CD4-positive, alpha-beta T cell treated with Interleukin-15 for 4 hours (primary cell): Measurements from ENCODE around the gene P2RY2.

Experiments used
- DNase-seq: peaks from one replicate; pipeline ENCODE4 v3.0.0-alpha.2; 2020; ENCODE audit warnings: low spot score

Gene P2RY2

DNA sequence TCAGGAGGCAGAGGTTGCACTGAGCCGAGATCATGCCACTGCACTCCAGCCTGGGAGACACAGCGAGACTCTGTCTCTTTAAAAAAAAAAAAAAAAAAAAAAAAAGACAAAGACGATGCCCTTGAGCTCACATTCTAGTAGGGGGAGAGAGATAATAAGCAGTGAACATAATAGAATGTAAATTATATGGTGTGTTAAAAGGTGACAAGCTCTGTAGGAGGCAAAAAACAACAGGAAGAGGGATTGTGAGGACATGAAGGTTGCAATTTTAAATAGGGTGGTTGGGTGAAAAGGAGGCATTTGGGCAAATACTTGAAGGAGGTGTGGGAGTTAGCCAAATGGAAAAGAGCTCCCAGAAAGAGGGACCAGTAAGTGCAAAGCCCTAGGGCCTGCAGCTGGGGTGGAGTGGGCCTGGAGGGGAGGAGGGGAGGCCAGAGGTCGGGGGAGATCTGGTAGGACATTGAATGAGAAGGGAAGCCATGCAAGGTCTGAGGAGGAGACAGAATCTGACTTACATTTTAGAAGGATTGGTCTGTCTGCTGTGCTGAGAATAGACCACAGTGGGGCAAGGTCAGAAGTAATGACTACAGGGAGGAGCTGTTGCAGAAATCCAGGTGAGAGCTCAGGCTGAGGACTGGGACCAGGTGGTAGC, 26.6 kb downstream of the P2RY2 start:
- no peak for DNase-seq

DNA sequence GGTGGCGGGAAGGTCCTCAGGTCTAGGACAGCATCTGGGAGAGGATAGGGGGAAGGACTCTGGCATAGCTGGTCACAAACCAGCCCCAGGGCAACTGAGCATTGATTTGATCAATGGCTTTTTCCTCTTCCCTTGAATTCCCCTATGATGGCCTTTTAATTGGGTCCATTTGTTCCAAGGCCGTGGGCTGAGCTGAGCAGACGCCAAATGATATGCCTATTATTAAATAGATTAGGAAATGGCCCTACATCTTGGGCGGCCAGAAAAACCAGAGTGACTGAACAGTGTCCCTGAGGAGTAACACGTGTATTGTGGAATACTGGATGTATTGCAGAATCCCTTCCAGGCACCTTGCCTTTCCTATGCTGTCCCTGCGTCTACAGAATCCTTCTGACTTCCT, 27.4 kb downstream of the P2RY2 start:
- DNase-seq, result no peak

DNA sequence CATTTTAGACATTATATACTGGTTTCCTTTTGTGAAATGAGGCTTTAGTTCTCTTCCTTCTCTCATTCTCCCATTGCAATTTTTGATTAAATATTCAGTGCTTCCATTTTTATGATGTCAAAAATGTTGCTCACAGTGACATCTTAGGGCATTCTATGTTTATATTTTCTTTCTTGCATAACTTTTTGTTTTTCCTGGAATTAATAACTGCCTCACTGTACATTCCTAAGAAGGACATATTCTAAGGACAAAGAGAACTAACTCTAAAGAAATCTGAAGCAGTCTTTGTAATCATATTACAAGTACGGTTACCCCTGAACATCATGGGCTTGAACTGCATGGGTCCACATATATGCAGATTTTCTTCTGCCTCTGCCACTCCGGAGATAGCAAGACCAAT, 28.2 kb downstream of the P2RY2 start:
- no peak for DNase-seq

DNA sequence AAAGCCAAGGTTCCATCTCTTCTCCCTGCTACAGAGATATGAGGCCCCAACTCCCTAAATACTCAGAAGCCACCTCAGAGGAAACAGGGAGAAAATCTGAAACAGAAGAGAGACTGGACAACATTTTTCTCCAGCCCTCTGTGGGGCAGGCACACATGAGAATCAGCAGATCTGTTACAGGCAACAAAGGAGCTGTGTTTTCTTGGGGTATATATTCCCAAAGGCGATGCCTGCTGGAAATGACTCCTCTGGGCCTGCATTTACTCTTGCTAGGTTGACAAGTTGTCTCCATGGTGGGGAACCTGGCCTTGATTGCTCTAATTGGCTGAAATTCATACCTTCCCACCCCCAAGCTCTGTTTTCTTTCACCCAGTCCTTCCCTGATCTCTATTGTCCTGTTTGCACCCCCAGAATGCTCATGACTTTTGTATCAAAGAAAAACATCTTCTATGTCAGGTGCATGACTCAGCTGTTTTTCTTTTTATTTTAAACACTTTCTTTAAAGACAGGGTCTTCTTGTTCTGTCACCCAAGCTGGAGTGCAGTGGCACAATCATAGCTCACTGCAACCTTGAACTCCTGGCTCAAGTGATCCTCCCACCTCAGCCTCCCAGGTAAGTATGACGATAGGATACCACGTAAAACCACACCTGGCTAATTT, 30.6 kb downstream of the P2RY2 start:
- no peak for DNase-seq

DNA sequence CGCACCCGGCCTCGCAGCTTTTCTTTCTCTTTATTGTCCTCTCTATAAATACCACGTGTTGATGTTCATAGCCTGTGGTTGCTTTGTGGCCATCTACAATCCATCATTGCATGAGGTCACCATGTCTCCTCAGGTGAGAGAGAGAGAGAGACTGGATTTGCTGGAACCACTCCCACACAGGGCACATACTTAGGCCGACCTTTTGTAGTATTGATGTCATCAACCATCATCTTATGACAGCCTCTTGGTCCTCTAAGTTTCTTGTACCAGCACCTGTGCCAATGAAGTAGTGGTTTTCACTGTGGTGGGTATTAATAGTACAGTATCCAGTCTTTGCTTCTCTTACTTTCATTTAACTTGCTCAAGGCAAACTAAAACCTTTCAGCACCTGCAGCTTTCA, 31.2 kb downstream of the P2RY2 start:
- DNase-seq, result no peak

DNA sequence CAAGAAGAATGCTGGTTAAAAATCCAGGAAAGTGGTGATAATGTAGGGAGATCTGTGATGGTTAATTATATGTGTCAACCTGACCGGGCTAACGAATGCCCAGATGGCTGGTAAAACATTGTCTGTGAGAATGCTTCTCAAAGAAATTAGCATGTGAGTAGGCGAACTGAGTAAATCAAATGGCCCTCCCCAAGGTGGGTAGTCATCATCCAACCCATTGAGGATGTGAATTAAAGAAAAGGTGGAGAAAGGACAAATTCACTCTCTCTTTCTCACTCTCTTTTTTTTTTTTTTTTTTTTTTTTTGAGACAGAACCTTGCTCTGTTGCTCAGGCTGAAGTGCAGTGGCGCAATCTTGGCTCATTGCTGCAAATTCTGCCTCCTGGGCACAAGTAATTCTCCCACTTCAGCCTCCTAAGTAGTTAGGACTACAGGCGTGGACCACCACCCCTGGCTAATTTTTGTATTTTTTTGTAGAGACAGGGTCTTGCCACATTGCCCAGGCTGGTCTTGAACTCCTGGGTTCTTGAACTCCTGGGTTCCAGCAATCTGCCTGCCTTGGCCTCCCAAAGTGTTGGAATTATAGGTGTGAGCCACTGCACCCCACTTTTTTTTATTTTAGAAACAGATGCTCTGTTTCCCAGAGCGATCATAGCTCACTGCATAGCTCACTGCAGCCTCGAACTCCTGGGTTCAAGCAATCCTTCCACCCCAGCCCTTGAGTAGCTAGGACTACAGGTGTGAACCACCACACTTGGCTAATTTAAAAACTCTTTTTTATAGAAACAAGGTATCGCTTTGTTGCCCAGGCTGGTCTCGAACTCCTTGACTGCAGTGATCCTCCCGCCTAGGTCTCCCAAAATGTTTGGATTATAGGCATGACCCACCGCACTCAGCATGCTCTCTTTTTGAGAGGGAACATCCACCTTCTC, 32.0 kb downstream of the P2RY2 start:
- no peak for DNase-seq

DNA sequence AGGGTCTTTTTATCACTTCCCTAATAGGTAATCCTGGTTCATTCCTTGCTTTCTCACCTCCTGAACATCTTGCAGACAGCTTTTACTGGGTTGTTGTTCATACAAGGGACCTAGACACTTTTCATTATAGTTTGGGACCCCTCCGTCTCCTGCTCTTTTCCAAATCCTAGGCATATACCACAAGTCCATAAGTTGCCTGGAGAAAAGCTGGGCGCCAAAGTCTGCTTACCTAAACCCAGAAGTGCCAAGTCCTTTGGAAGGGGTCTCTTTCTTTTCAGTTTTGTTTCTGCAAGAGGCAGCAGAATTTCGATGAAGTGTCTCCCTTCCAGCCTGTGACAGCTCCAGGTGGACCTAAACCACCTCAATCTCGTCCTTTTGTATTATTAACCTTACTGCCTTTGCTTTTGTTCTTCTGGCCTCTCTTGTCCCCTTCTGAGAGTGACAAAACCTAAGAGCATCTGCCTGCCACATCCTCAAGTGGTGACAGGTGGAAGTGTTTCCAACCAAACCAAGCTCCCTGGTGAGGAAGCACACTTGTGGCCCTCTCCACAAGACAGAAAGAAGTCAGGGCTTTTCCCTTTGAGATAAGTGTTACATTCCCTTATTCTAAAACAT, 34.6 kb downstream of the P2RY2 start:
- no peak for DNase-seq

DNA sequence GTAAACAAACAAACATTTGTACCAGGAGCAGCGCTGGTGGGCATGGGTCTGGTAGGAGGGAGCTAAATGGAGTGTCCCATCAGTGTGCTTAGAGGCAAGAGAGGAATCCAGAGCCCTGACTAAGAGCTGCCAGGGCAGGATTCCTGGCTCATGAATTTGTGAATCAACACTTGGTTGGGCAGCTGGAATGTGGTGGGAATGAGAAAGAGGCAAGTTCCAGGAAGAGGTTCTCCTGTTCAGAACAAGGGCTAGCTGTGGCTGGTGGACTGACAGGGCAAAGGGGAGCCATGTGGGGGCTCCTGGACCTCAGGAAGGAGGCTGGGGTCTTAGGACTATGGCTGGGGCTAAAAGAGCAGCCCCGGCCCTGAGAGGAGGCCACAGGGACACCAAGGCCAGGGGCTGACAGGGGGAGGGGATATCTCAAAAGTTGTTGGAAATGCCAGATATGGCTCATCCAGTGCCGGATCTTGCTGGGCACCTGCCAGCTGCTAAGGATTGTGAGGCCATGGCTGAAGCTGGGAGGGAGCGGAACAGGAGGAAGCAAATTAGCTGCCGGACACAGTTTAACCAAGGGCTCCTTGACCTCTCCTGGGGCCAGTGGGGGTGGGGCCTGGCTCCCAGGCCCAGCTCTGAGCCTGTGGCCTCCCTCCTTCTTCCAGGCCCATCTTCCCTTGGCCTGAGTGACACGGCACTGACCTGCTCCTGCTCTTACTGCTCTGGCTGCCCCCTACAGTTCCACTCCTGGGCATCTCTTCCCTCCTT, 39.4 kb downstream of the P2RY2 start:
- no peak for DNase-seq

DNA sequence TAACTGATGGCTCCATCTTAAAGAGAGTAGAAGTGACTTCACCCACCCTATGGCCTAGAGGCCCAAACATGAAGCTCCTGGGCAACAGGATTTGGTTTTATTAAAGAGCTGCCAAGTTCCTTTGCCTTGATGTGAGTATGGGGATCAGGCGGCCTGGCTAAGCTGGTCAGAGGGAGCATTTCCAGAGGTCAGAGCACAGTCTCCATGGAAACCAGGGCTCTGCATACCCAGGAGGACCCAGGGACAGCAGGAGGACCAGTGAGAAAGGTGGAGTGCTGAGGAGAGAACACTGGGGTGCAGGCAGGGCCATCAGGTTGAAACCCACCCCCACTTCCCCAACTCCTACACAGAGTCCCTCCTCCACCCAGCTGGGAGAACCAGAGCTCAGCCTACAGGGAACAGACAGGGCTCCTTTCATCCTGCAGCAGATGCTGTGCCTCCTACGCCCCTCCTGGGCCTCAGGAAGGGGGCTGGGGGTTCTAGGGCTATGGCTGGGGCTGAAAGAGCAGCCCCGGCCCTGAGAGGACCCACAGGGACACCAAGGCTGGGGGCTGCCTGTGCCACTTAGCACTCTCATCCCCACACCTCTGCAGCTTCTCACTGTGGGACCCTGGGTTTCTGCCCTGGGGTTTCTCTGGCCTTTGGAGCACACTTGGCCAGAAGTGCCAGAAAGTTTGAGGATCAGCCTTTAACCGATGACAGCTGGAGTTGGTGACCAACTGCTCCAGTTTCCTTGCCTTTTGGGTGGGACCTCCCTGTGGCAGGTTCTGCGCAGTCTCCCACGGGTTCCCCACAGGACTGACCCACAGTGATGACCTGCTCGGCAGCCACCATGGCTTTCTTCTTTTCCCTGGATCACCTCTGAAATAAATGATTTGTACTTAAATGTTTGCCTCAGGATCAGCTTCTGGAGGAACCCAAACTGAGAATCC, 40.3 kb downstream of the P2RY2 start:
- DNase-seq, result no peak

DNA sequence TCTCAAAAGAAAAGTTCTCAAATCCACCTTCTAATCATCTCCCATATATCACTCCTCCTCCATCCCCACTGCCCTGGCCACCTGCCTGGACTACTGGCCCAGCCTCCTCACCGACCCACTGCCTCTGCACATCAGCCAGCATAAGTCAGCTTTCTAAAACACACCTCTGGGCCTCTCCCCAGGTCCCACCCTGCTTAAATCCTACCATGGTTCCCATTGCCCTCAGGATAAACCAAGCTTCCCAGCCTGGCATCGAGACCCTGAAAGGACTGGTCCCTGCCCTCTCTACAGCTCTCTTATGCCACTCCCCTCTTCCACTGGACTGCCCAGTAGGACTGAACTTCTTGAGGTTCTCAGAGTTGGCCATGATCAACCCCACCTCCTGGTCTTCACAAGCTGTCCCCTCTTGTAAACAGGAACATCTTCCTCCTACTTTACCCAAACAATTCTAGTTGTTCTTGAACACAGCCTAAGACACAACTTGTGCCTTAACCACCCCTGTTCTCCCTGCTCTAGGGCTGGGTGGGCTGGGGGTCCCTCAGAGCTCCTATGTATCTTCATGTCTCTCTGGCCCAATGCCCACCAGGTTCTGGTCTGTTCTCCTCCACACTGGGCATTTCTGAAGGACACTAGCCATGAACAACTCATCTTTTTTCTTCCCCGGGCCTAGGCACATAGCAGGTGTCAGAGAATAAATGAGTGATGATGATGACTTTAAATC, 41.5 kb downstream of the P2RY2 start:
- no peak for DNase-seq

DNA sequence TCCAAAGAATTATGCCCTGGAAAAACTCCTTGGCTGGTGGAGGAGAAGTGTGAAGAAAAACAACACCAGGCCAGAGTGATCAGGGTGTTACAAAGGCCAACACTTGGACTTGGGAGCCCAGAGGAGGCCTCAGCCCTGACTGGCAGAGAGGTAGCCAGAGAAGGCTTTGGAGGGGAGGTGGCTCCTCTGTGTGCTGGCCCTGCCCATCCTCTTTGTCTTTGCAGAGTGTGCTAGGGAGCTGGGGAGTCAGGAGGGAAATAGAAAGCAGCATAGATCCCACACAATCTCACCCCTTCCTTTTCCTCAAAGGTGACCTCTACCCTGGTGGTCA, 42.0 kb downstream of the P2RY2 start:
- DNase-seq, result no peak

DNA sequence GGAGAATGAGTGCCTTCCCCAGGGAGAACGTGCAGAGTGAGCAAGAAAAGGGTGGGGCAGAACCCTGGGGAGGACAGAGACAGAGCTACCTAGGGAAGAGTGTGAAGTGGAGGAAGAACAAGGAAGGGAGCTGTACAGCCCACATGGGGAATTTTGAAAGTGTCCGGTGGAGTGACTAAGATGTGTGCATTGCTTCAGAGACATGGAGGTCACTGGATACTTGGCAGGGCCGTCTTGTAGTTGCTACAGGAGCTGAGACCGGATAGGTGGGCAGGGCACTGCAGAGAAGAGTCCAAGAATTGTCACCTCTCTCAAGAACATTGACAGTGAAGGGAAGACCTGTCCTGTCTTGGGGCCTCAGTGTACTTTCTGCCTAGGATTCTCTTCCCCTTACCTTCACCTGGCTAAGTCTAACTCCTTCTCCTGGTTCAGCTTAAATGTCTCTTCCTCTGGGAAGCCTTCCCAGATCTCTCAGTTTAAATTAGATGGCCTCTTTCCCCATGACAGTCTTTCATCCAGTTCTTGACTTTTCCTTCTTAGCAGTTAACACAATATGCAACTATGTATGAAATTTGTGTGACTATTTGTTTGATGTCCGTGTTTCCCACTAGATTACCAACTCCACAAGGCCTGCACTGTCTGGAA, 44.9 kb downstream of the P2RY2 start:
- DNase-seq, result no peak

DNA sequence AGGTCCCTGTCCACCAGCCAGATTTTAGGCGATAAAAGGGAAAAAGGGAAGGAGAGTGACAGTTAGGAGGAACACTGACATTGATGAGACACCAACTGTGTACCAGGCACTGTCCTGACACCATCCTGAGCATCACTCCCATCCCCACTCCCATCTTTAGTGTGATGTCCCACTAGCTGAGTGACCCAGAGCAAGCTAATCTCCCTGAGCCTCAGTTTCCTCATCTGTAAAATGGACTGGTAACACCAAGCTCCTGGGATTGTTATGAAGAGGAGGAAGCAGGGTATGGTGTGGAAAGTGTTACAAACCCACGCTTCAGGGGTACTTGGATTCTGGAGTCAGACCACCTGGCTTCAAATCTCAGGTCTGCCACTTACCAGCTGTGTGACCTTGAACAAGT, 45.6 kb downstream of the P2RY2 start:
- DNase-seq, result no peak

DNA sequence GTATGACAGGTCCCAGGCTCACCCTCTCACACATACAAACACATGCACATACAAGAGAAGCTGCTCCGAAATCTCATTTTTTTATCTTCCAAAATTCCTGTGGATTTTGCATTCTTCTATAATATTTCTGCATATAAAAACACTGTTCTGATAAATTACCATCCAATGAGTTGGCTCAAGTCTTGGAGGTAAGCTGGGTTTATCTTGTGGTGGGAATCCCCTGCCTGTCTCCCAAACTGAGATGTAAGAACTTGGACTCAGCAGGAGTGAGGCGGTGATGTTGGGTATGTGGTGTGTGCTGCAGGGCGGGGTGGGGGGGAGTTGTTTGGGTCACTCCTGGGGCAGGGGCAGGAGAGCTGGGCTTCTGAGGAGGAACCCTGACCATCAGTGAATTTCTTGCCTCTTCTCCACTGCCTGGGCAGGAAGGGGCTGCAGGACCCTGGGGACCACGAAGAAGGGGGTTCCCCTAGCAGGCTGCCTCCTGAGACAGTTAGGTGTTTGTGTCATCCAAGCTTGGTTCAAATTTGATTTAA, 47.3 kb downstream of the P2RY2 start:
- DNase-seq, result no peak

DNA sequence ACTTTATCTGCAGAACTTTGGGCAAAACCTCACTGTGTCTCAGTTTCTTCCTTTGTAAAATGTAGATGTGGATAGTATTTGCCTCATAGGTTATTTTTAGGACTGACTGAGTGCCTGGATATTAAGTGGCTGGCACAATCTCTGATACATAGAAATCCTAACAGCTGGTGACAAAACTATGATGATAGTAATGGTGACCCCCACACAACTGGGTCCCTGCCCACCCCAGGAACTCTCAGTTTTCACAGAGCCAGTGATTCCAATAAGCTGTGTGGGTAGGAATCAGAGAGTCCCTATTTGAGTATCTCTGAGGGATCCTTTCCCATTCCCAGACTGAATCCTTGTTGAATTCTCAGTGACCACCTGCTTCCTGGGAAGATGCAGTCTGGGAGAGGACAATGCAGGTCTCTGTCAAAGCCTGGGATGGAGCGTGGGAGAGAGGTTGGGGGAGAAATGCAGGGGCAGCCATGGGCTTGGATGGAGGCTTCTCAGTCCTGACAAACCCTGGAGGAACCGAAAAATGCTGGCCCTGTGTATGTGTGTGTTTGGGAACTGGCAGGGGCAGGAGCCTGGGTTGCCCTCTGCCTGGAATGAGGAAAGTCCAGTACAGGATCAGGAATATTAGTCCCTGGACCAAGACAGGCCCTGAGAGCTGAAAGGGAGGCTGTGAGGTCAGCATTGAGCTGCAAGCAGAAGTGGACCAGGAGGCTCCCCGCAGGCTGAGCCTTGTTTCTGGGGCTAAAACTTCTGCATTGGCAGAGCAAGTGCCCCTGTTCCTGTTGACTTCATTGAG, 48.0 kb downstream of the P2RY2 start:
- no peak for DNase-seq

DNA sequence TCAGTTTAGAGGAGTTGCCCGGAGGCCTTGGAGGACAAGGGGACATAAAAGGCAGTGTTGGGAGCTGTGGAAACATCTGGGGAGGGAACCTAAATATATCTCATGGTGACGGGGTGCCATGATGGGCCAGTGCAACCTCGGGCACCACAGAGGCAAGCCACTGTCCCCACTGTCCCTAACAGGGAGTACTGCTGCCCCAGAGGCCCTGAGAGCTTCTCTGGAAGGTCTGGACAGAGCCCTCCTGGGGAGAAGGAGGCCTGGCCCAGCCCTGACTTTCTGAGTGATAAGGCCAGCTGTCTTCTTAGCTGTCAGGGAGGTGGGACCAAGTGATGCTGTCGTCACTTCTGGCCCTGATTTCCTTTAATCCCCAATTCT, 48.6 kb downstream of the P2RY2 start:
- no peak for DNase-seq

DNA sequence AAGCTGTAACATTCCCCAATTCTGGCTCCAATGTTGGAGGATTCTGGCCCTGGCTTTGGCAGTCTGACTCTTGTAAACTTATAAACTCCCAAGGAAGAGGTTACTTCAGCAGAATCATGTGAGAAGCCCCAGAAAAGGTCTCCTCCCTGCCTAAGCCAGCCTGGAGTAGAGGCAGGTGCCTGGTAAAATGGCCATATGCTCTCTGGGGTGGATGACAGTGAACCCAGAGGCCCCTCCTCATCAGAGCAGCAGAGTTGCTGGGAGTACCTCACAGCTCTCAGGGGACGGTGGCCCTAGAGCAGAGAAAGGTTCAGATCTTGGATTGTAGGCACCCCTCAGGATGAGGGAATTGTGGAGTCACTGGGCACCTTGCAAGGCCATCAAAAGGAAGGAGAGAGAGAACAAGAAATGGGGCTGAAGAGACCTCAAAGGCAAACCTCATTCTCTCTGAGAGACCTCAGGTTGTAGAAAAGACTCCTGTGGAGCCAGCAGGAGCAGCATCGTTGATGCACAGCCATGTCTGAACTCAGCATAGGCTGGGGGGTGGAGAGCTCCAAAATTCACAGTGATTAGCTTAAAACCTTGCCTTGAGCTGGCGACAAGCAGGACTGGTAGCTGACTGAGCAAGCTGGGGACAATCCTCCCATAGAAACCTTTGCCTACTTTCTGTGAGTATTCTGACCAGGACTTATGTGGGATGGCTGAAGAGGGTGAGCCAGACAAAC, 49.2 kb downstream of the P2RY2 start:
- DNase-seq, result no peak
